A549 (cell line): ENCODE measurements around the gene ERAL1. TPM values are rescaled to one million over a fixed set of nuclear protein-coding genes. Genes with fewer than 3 reads are reported as not detected.

ENCODE experiments used
- ATAC-seq, 2 experiments: fragments of 200-7000 bp in 1 of 2; fragments of >200 bp in 1 of 2; cut with Nextera tagmentation in 1 of 2; cut with Tn5 transposase in 1 of 2; 3 replicates each; pipeline versions ENCODE4 v1.8.0 to v1.9.1; 2018 to 2020; ENCODE audit warnings: mild to moderate bottlenecking in 1 of 2, moderate library complexity in 1 of 2
- CTCF ChIA-PET: fragments of 300-600 bp; sonication (Branson Sonifier 250); formaldehyde crosslinking; extraction: SDS; loops from one replicate; lab custom pipeline; 2021; ENCODE audit warnings: antibody characterized with exemption, inconsistent platforms; lab: Yijun Ruan, JAX
- POLR2A ChIA-PET: fragments of 350-600 bp; formaldehyde crosslinking; extraction: SDS; loops from one replicate; lab custom pipeline; 2021; ENCODE audit warnings: antibody characterized with exemption, inconsistent platforms; lab: Yijun Ruan, JAX
- DNase-seq, 2 experiments: peaks; one replicate each; pipeline versions ENCODE4 v3.0.0 to v3.0.0-alpha.2; 2011 to 2016; ENCODE audit warnings: low read depth in 1 of 2, low spot score in 1 of 2
- FAIRE-seq: peaks from 2 replicates; lab custom pipeline; 2011; peaks lifted over from hg19 to GRCh38; lab: Jason Lieb, UNC
- H3K27ac ChIP-seq, 2 experiments: fragments of >200 bp; sonication (Bioruptor Twin); formaldehyde crosslinking; 3 replicates each; pipeline ENCODE4 v1.5.1; 2016 to 2017
- H3K4me1 ChIP-seq: fragments of >200 bp; sonication (Bioruptor Twin); formaldehyde crosslinking; 3 replicates; pipeline ENCODE4 v1.6.1; 2016
- H3K4me2 ChIP-seq: fragments of >200 bp; sonication (Bioruptor Twin); formaldehyde crosslinking; 3 replicates; pipeline ENCODE4 v1.6.1; 2016
- H3K4me3 ChIP-seq: fragments of >200 bp; sonication (Bioruptor Twin); formaldehyde crosslinking; 3 replicates; pipeline ENCODE4 v1.5.1; 2016
- H3K9me3 ChIP-seq: fragments of >200 bp; sonication (Bioruptor Twin); formaldehyde crosslinking; 3 replicates; pipeline ENCODE4 v1.6.1; 2016
- CBX2 ChIP-seq: fragments of 200-600 bp; sonication (generic); IDR thresholded peaks from 2 replicates; pipeline ENCODE4 v1.6.1; 2016; ENCODE audit warnings: low read depth, mild to moderate bottlenecking, borderline replicate concordance
- CEBPB ChIP-seq, 2 experiments: fragments of >200 bp in 1 of 2; sonication (Bioruptor Twin) in 1 of 2; formaldehyde crosslinking in 1 of 2; IDR thresholded peaks; 2 replicates each; pipeline ENCODE4 v1.6.1; 2012 to 2016
- CHD2 ChIP-seq: fragments of 150-350 bp; IDR thresholded peaks from 2 replicates; pipeline ENCODE4 v1.6.1; 2014; ENCODE audit warnings: low read length; ENCODE audit not compliant: partially characterized antibody
- CHD4 ChIP-seq: fragments of 200-600 bp; sonication (generic); IDR thresholded peaks from 2 replicates; pipeline ENCODE4 v1.6.1; 2016; ENCODE audit warnings: antibody characterized with exemption, mild to moderate bottlenecking, borderline replicate concordance
- EHF ChIP-seq: fragments of 250-450 bp; sonication (Bioruptor Pico); IDR thresholded peaks from 2 replicates; pipeline ENCODE4 v1.5.0; 2020; ENCODE audit warnings: mild to moderate bottlenecking
- FOSB ChIP-seq: fragments of 250-450 bp; sonication (Bioruptor Pico); IDR thresholded peaks from 2 replicates; pipeline ENCODE4 v1.5.0; 2020; ENCODE audit warnings: mild to moderate bottlenecking, moderate library complexity
- FOSL2 ChIP-seq, 2 experiments: fragments of 450-650 bp in 1 of 2; fragments of >200 bp in 1 of 2; sonication (Bioruptor Twin) in 1 of 2; formaldehyde crosslinking; IDR thresholded peaks; 2 replicates each; pipeline versions ENCODE4 v1.5.0 to v1.6.1; 2016 to 2020; ENCODE audit warnings: mild to moderate bottlenecking in 1 of 2, moderate library complexity in 1 of 2
- GATA3 ChIP-seq: IDR thresholded peaks from 2 replicates; pipeline ENCODE4 v1.6.1; 2012; ENCODE audit warnings: borderline replicate concordance
- HDAC2 ChIP-seq: fragments of 200-600 bp; sonication (generic); IDR thresholded peaks from 2 replicates; pipeline ENCODE4 v1.6.1; 2016
- HOXA7 ChIP-seq: fragments of 250-450 bp; sonication (Bioruptor Pico); IDR thresholded peaks from 2 replicates; pipeline ENCODE4 v1.5.0; 2020; ENCODE audit warnings: mild to moderate bottlenecking, moderate library complexity
- HOXB13 ChIP-seq: fragments of 250-450 bp; sonication (Bioruptor Pico); IDR thresholded peaks from 2 replicates; pipeline ENCODE4 v1.5.0; 2020; ENCODE audit warnings: low read depth, mild to moderate bottlenecking, moderate library complexity
- JUN ChIP-seq, 2 experiments: fragments of >200 bp; sonication (Bioruptor Twin); formaldehyde crosslinking; IDR thresholded peaks; 2 replicates in 1 of 2; 3 replicates in 1 of 2; pipeline ENCODE4 v1.6.1; 2016 to 2017
- JUNB ChIP-seq: fragments of >200 bp; sonication (Bioruptor Twin); formaldehyde crosslinking; IDR thresholded peaks from 2 replicates; pipeline ENCODE4 v1.6.1; 2016
- KDM5A ChIP-seq: fragments of 200-600 bp; sonication (generic); IDR thresholded peaks from 2 replicates; pipeline ENCODE4 v1.6.1; 2016; ENCODE audit warnings: antibody characterized with exemption, mild to moderate bottlenecking
- MAZ ChIP-seq: fragments of 150-350 bp; IDR thresholded peaks from 2 replicates; pipeline ENCODE4 v1.6.1; 2014; ENCODE audit warnings: antibody characterized with exemption, low read depth, low read length, borderline replicate concordance
- MYC ChIP-seq: IDR thresholded peaks from 2 replicates; pipeline ENCODE4 v1.6.1; 2012; ENCODE audit warnings: mild to moderate bottlenecking, inconsistent platforms, low read length, improper control_type of control experiment, borderline replicate concordance
- NFE2L2 ChIP-seq: fragments of 150-350 bp; conservative IDR thresholded peaks from 2 replicates; pipeline ENCODE4 v1.6.1; 2014; ENCODE audit warnings: low read length
- NR3C1 ChIP-seq: fragments of >200 bp; sonication (Bioruptor Twin); formaldehyde crosslinking; IDR thresholded peaks from 3 replicates; pipeline ENCODE4 v1.6.1; 2017
- PHF8 ChIP-seq: fragments of 200-600 bp; sonication (generic); IDR thresholded peaks from 2 replicates; pipeline ENCODE4 v1.6.1; 2016; ENCODE audit warnings: low read depth, mild to moderate bottlenecking, antibody characterized with exemption, moderate library complexity, borderline replicate concordance
- POLR2A ChIP-seq: IDR thresholded peaks from 2 replicates; pipeline ENCODE4 v1.6.1; 2012; ENCODE audit warnings: mild to moderate bottlenecking, low read length
- RAD21 ChIP-seq, 2 experiments: fragments of >200 bp in 1 of 2; sonication (Bioruptor Twin) in 1 of 2; formaldehyde crosslinking in 1 of 2; IDR thresholded peaks in 1 of 2; conservative IDR thresholded peaks in 1 of 2; 2 replicates in 1 of 2; 3 replicates in 1 of 2; pipeline ENCODE4 v1.6.1; 2012 to 2018; ENCODE audit warnings: inconsistent platforms in 1 of 2
- RCOR1 ChIP-seq: fragments of 150-350 bp; IDR thresholded peaks from 2 replicates; pipeline ENCODE4 v1.6.1; 2014; ENCODE audit warnings: antibody characterized with exemption, low read length, low read depth
- SMC3 ChIP-seq: fragments of >200 bp; sonication (Bioruptor Twin); formaldehyde crosslinking; IDR thresholded peaks from 3 replicates; pipeline ENCODE4 v1.6.1; 2018; ENCODE audit warnings: inconsistent platforms
- WGBS: methylation state at CpG from one replicate; pipeline ENCODE4 v1.1.6; 2017; ENCODE audit errors: missing lambda C conversion rate; 5-methylcytosine and 5-hydroxymethylcytosine counted together
- polyA plus RNA-seq, 4 experiments: library from polyadenylated mRNA; depleted of rRNA in 3 of 4; stranded (reverse); fragments of >200 nt; fragmentation: RNase III in 1 of 4; extraction: RNeasy Plus Mini Kit Qiagen cat#74134 plus additional on column Dnase treatment in 1 of 4; gene quantifications; 2 replicates in 3 of 4; 3 replicates in 1 of 4; pipeline ENCODE4 v1.2.3, GENCODE V29; 2011 to 2017
- TF ChIP-seq, protein P1 (sequence below): fragments of 150-350 bp; IDR thresholded peaks from 2 replicates; pipeline ENCODE4 v1.6.1; 2014; ENCODE audit warnings: low read depth, mild to moderate bottlenecking, low read length
- TF ChIP-seq, protein P2 (sequence below): fragments of >200 bp; sonication (Bioruptor Twin); formaldehyde crosslinking; IDR thresholded peaks from 3 replicates; pipeline ENCODE4 v1.5.1; 2016
- TF ChIP-seq, protein P3 (sequence below): IDR thresholded peaks from 2 replicates; pipeline ENCODE4 v1.6.1; 2012
- TF ChIP-seq, protein P4 (sequence below): fragments of 250-450 bp; sonication (Bioruptor Pico); IDR thresholded peaks from 2 replicates; pipeline ENCODE4 v1.5.0; 2021; ENCODE audit warnings: mild to moderate bottlenecking, moderate library complexity, borderline replicate concordance
- TF ChIP-seq, protein P5 (sequence below): fragments of 200-600 bp; sonication (generic); IDR thresholded peaks from 2 replicates; pipeline ENCODE4 v1.6.1; 2016; ENCODE audit warnings: antibody characterized with exemption, mild to moderate bottlenecking, moderate library complexity
- TF ChIP-seq, protein P6 (sequence below): fragments of 250-450 bp; sonication (Bioruptor Pico); IDR thresholded peaks from 2 replicates; pipeline ENCODE4 v1.5.0; 2020; ENCODE audit warnings: low read depth, mild to moderate bottlenecking, moderate library complexity

ERAL1 gene
- polyA plus RNA-seq, 2 of the 4 experiments (the other 2 are of a cell fraction), result 78.9 to 88.3 TPM

DNA sequence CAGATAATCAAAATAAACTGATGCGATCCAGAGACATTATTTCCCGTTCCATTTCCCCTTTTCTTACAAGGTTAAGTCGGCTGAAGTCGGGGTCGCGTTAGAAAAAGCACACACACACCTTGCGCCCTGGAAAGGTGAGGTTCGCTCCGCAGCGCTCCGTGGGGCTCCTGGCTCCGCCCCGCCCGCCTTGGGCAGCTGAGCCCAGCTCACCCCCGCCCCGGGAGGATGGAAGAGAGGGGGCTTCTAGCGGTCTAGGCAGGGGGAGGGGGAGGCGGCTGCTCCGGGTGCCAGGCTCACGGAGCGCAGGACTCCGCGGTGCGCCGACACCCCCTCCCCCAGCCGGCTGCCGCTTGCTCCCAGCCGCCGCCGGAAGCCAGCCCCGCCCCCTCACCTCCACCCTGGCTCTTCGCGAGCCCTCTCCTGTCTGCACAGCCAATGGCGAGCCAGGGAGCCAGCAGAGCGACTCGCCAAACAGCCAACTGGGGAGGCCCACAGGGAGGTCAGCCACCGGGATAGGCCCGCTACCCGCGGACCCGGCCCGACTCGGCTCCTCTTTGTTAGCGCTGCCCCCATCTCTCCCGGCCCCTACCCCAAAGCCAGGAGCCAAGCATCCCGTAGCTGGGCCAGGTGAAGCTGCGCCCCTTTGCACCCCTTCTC, 42.6 kb upstream of the ERAL1 start:
- Histone ChIP-seq H3K4me3 (peak overlapping the region; percentile 73), H3K27ac (peak overlapping the region; percentile 89 to 94), H3K4me2 (peak overlapping the region; percentile 90), H3K4me1 (peaks cover 46% of the 10 kb centered on the region), H3K9me3 (no peaks in the 10 kb centered on the region)
- WGBS, result under 1% methylated on average over 28 of the region's 47 CpGs
- peak; percentile 54 for FAIRE-seq
- ChIA-PET CTCF (interaction anchor here (0.6 to 10.6 kb wide), 12 partner anchors 11 to 105 kb away, joined by 3 to 99 read pairs (median 6); partner anchors contain the start of gene DHRS13), POLR2A (interaction anchor here (0.5 to 1.9 kb wide), 4 partner anchors 30 to 153 kb away, joined by 3 to 10 read pairs (median 4); partner anchors contain the start of gene FAM222B)
- peak; percentile 97 to 98 for ATAC-seq
- DNase-seq, result peak; percentile 97 to 100
- TF ChIP-seq KDM5A (no peak), JUNB (no peak), CHD4 (no peak), GATA3 (no peak), CBX2 (no peak), HOXB13 (CRISPR knock-in tag) (no peak), MYC (no peak), FOSL2 (IDR thresholded peaks at IDR 0.05) (no peak), FOSL2 (CRISPR knock-in tag; IDR thresholded peaks at IDR 0.05) (no peak), SMC3 (no peak), HDAC2 (no peak), CEBPB (IDR thresholded peaks at IDR 0.05) (no peak), NR3C1 (no peak), NFE2L2 (no peak), RAD21 (conservative IDR thresholded peaks at IDR 0.05 in 1 of 2, IDR thresholded peaks at IDR 0.05 in 1 of 2) (no peak), MAZ (peak; percentile 97; the same call in 1 of the 2 replicates), FOSB (no peak), JUN (IDR thresholded peaks at IDR 0.05) (peak; percentile 48 to 62; a peak in 2 of 5 replicates), RCOR1 (no peak), POLR2A (peak; percentile 54), EHF (CRISPR knock-in tag) (no peak), CHD2 (peak; percentile 33), HOXA7 (CRISPR knock-in tag) (no peak), PHF8 (peak; percentile 61; the same call in 1 of the 2 replicates)
- TF ChIP-seq, protein P1, sequence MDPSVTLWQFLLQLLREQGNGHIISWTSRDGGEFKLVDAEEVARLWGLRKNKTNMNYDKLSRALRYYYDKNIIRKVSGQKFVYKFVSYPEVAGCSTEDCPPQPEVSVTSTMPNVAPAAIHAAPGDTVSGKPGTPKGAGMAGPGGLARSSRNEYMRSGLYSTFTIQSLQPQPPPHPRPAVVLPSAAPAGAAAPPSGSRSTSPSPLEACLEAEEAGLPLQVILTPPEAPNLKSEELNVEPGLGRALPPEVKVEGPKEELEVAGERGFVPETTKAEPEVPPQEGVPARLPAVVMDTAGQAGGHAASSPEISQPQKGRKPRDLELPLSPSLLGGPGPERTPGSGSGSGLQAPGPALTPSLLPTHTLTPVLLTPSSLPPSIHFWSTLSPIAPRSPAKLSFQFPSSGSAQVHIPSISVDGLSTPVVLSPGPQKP, result no peak
- TF ChIP-seq, protein P2, sequence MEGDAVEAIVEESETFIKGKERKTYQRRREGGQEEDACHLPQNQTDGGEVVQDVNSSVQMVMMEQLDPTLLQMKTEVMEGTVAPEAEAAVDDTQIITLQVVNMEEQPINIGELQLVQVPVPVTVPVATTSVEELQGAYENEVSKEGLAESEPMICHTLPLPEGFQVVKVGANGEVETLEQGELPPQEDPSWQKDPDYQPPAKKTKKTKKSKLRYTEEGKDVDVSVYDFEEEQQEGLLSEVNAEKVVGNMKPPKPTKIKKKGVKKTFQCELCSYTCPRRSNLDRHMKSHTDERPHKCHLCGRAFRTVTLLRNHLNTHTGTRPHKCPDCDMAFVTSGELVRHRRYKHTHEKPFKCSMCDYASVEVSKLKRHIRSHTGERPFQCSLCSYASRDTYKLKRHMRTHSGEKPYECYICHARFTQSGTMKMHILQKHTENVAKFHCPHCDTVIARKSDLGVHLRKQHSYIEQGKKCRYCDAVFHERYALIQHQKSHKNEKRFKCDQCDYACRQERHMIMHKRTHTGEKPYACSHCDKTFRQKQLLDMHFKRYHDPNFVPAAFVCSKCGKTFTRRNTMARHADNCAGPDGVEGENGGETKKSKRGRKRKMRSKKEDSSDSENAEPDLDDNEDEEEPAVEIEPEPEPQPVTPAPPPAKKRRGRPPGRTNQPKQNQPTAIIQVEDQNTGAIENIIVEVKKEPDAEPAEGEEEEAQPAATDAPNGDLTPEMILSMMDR, result no peak
- TF ChIP-seq, protein P3, sequence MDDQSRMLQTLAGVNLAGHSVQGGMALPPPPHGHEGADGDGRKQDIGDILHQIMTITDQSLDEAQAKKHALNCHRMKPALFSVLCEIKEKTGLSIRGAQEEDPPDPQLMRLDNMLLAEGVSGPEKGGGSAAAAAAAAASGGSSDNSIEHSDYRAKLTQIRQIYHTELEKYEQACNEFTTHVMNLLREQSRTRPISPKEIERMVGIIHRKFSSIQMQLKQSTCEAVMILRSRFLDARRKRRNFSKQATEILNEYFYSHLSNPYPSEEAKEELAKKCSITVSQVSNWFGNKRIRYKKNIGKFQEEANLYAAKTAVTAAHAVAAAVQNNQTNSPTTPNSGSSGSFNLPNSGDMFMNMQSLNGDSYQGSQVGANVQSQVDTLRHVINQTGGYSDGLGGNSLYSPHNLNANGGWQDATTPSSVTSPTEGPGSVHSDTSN, result peak; percentile 98
- TF ChIP-seq, protein P4, sequence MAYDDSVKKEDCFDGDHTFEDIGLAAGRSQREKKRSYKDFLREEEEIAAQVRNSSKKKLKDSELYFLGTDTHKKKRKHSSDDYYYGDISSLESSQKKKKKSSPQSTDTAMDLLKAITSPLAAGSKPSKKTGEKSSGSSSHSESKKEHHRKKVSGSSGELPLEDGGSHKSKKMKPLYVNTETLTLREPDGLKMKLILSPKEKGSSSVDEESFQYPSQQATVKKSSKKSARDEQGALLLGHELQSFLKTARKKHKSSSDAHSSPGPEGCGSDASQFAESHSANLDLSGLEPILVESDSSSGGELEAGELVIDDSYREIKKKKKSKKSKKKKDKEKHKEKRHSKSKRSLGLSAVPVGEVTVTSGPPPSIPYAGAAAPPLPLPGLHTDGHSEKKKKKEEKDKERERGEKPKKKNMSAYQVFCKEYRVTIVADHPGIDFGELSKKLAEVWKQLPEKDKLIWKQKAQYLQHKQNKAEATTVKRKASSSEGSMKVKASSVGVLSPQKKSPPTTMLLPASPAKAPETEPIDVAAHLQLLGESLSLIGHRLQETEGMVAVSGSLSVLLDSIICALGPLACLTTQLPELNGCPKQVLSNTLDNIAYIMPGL (CRISPR knock-in tag), result no peak
- TF ChIP-seq, protein P5, sequence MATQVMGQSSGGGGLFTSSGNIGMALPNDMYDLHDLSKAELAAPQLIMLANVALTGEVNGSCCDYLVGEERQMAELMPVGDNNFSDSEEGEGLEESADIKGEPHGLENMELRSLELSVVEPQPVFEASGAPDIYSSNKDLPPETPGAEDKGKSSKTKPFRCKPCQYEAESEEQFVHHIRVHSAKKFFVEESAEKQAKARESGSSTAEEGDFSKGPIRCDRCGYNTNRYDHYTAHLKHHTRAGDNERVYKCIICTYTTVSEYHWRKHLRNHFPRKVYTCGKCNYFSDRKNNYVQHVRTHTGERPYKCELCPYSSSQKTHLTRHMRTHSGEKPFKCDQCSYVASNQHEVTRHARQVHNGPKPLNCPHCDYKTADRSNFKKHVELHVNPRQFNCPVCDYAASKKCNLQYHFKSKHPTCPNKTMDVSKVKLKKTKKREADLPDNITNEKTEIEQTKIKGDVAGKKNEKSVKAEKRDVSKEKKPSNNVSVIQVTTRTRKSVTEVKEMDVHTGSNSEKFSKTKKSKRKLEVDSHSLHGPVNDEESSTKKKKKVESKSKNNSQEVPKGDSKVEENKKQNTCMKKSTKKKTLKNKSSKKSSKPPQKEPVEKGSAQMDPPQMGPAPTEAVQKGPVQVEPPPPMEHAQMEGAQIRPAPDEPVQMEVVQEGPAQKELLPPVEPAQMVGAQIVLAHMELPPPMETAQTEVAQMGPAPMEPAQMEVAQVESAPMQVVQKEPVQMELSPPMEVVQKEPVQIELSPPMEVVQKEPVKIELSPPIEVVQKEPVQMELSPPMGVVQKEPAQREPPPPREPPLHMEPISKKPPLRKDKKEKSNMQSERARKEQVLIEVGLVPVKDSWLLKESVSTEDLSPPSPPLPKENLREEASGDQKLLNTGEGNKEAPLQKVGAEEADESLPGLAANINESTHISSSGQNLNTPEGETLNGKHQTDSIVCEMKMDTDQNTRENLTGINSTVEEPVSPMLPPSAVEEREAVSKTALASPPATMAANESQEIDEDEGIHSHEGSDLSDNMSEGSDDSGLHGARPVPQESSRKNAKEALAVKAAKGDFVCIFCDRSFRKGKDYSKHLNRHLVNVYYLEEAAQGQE, result no peak
- TF ChIP-seq, protein P6, sequence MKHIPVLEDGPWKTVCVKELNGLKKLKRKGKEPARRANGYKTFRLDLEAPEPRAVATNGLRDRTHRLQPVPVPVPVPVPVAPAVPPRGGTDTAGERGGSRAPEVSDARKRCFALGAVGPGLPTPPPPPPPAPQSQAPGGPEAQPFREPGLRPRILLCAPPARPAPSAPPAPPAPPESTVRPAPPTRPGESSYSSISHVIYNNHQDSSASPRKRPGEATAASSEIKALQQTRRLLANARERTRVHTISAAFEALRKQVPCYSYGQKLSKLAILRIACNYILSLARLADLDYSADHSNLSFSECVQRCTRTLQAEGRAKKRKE (CRISPR knock-in tag), result no peak
